Neural progenitor cell (in vitro differentiated cells): Measurements from ENCODE around the gene SLBP. TPM values are rescaled to one million over a fixed set of nuclear protein-coding genes. Genes with fewer than 3 reads are reported as not detected.
A peak's percentile ranks its signal among the peaks of the same experiment; 100 is the strongest.

Experiments used
- DNase-seq: peaks from one replicate; pipeline ENCODE4 v3.0.0-alpha.2; 2016; ENCODE audit warnings: low spot score
- H2AFZ ChIP-seq: fragments of 200-600 bp; sonication (generic); replicated peaks from 2 replicates; pipeline ENCODE4 v1.6.1; 2016; ENCODE audit warnings: antibody characterized with exemption
- H3F3A ChIP-seq: fragments of 200-600 bp; sonication (generic); 2 replicates; pipeline ENCODE4 v1.6.1; 2016; ENCODE audit warnings: antibody characterized with exemption, low read depth
- H3K27ac ChIP-seq: fragments of 200-600 bp; sonication (generic); 2 replicates; pipeline ENCODE4 v1.5.1; 2016; ENCODE audit warnings: mild to moderate bottlenecking
- H3K27me3 ChIP-seq: fragments of 200-600 bp; sonication (generic); 2 replicates; pipeline ENCODE4 v1.6.1; 2016; ENCODE audit warnings: mild to moderate bottlenecking, moderate library complexity
- H3K36me3 ChIP-seq: fragments of 200-600 bp; sonication (generic); 2 replicates; pipeline ENCODE4 v1.5.1; 2016
- H3K4me1 ChIP-seq: fragments of 200-600 bp; sonication (generic); 2 replicates; pipeline ENCODE4 v1.6.1; 2016; ENCODE audit warnings: mixed run types
- H3K4me2 ChIP-seq: fragments of 200-600 bp; sonication (generic); 2 replicates; pipeline ENCODE4 v1.6.1; 2016
- H3K4me3 ChIP-seq: fragments of 200-600 bp; sonication (generic); 2 replicates; pipeline ENCODE4 v1.5.1; 2016
- H3K79me2 ChIP-seq: fragments of 200-600 bp; sonication (generic); 2 replicates; pipeline ENCODE4 v1.6.1; 2016; ENCODE audit warnings: low read depth
- H3K9ac ChIP-seq: fragments of 200-600 bp; sonication (generic); 2 replicates; pipeline ENCODE4 v1.6.1; 2016
- H3K9me3 ChIP-seq: fragments of 200-600 bp; sonication (generic); 2 replicates; pipeline ENCODE4 v1.5.1; 2016; ENCODE audit warnings: low read depth
- H4K20me1 ChIP-seq: fragments of 200-600 bp; sonication (generic); 2 replicates; pipeline ENCODE4 v1.6.1; 2016; ENCODE audit warnings: low read depth
- H3K27ac Mint-ChIP-seq: 3 replicates; pipeline ENCODE4 v1.8.0; 2021; ENCODE audit warnings: mixed read lengths
- H3K27me3 Mint-ChIP-seq: 2 replicates; pipeline ENCODE4 v1.8.0; 2022; ENCODE audit warnings: low read depth, mild to moderate bottlenecking, inconsistent platforms, moderate library complexity, mixed read lengths; ENCODE audit not compliant: insufficient read depth
- H3K36me3 Mint-ChIP-seq: 3 replicates; pipeline ENCODE4 v1.8.0; 2021; ENCODE audit warnings: mixed read lengths
- H3K4me1 Mint-ChIP-seq: 3 replicates; pipeline ENCODE4 v1.8.0; 2021; ENCODE audit warnings: mixed read lengths
- H3K4me3 Mint-ChIP-seq: 3 replicates; pipeline ENCODE4 v1.8.0; 2021; ENCODE audit warnings: mild to moderate bottlenecking, moderate library complexity, mixed read lengths
- H3K9me3 Mint-ChIP-seq: 3 replicates; pipeline ENCODE4 v1.8.0; 2020; ENCODE audit warnings: mixed read lengths
- EZH2 ChIP-seq: fragments of 200-600 bp; sonication (generic); IDR thresholded peaks from 2 replicates; pipeline ENCODE4 v1.6.1; 2017; ENCODE audit warnings: antibody characterized with exemption, mild to moderate bottlenecking, moderate library complexity
- EZH2phosphoT487 ChIP-seq: fragments of 200-600 bp; sonication (generic); IDR thresholded peaks from 2 replicates; pipeline ENCODE4 v1.6.1; 2017; ENCODE audit warnings: antibody characterized with exemption
- small RNA-seq: library from RNA; depleted of rRNA; stranded (forward); fragments of <200 nt; gene quantifications from one replicate; pipeline ENCODE3, GENCODE V24; 2015
- total RNA-seq: library from RNA; depleted of rRNA; stranded (reverse); fragments of >200 nt; gene quantifications from 2 replicates; pipeline ENCODE4 v1.2.3, GENCODE V29; 2015; ENCODE audit warnings: low replicate concordance
- TF ChIP-seq, protein P1 (sequence below): fragments of 200-600 bp; sonication (generic); IDR thresholded peaks from 2 replicates; pipeline ENCODE4 v1.5.1; 2017; ENCODE audit warnings: antibody characterized with exemption, mild to moderate bottlenecking

The SLBP gene
- total RNA-seq, 1 donor from 2014 or later: 119 TPM

DNA sequence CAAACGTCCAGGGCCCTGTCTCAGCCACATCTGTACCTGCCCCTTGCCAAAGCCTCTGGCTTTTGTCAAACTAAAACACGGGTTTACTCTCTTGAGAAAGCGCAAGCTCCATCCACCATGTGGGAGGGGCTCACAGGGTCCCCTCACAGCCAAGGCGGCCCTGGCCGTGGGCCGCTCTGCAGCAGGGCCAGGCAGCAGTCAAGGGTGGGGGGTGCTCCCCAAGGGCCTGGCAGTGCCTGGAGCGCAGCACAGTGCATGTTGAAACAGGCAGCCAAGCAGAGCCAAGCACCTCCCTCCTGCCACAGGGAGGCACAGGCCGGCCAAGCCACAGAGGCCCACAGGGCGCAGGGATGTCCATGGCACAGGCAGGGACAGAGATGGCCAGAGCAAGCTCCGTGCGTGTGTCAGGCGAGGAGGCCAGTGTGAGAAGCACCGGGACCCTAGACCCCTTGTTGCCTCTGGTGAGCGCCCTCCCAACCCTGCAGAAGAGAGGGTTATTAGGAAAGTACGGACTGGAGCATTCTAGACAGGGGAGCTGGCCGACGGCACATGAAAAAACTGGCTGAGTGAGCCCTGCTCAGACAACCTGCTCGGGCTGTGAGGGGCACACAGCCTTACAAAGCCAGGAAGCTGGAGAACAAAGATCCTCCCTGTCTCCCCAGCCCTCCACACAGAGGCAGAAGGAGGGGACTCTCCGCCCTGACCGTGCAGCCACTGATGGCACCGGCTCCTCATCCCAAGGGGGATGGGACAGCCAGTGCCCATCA is 67.0 kb downstream of the SLBP start:
- Histone ChIP-seq H3K79me2 (no peaks in the 10 kb centered on the region), H4K20me1 (no peaks in the 10 kb centered on the region), H3K9ac (no peak overlapping the region), H2AFZ (peak overlapping the region; percentile 81), H3K4me1 (peaks cover 11% of the 10 kb centered on the region), H3K27me3 (no peaks in the 10 kb centered on the region), H3K9me3 (no peaks in the 10 kb centered on the region), H3K36me3 (no peaks in the 10 kb centered on the region), H3K4me2 (peak overlapping the region; percentile 49), H3F3A (no peaks in the 10 kb centered on the region), H3K4me3 (peak overlapping the region; percentile 8), H3K27ac (no peak overlapping the region)
- Mint-ChIP-seq H3K4me1 (peaks cover 17% of the 10 kb centered on the region), H3K27ac (no peak overlapping the region), H3K27me3 (peaks cover 3% of the 10 kb centered on the region), H3K9me3 (no peaks in the 10 kb centered on the region), H3K4me3 (no peak overlapping the region), H3K36me3 (no peaks in the 10 kb centered on the region)
- no peak for TF ChIP-seq EZH2
- TF ChIP-seq EZH2phosphoT487: no peak
- TF ChIP-seq, protein P1, sequence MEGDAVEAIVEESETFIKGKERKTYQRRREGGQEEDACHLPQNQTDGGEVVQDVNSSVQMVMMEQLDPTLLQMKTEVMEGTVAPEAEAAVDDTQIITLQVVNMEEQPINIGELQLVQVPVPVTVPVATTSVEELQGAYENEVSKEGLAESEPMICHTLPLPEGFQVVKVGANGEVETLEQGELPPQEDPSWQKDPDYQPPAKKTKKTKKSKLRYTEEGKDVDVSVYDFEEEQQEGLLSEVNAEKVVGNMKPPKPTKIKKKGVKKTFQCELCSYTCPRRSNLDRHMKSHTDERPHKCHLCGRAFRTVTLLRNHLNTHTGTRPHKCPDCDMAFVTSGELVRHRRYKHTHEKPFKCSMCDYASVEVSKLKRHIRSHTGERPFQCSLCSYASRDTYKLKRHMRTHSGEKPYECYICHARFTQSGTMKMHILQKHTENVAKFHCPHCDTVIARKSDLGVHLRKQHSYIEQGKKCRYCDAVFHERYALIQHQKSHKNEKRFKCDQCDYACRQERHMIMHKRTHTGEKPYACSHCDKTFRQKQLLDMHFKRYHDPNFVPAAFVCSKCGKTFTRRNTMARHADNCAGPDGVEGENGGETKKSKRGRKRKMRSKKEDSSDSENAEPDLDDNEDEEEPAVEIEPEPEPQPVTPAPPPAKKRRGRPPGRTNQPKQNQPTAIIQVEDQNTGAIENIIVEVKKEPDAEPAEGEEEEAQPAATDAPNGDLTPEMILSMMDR: no peak
- DNase-seq: peak; percentile 50

DNA sequence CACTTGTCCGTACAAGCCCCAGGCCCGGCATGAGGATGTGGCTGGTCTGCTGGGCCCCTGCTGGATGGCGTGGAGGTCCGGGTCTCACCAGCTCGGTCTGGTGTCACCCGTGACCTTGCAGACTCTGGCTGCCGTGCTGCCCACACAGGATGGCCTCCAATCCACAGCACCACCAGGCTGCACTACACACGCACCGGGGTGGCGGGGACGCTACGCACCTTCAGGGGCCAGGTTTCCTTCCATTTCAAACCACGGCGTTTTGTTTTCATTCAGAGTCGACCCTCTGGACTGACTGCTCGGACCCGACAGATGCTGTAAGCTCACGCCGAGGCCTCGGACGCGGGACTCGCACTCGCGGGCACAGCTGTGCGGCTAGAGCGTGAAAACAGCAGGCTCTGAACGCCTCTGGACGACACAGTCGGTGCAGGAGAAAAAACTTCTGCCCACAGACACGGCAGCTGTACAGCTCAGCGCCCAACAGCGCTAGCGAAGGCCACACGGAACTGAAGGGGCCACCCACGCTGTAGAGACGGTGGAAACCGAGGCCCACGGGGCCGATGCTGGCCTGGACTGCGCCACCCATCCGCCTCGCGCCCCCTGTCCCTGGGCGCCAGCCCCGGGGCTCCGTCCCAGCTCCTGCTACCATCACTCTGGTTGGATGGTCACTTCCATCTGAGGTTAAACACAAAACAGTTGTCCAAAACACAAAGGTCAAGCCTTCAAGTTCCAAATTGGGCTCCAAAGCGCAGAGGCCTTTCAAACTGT is 68.0 kb downstream of the SLBP start:
- no peaks in the 10 kb centered on the region for H3K9me3 ChIP-seq

More for the DNA sequence above, 68.0 kb downstream of the SLBP start:
- Histone ChIP-seq H2AFZ (no peak overlapping the region), H3F3A (no peaks in the 10 kb centered on the region), H3K27ac (no peak overlapping the region), H3K4me3 (no peak overlapping the region), H3K27me3 (no peaks in the 10 kb centered on the region), H3K9ac (no peak overlapping the region), H3K4me1 (peaks cover 11% of the 10 kb centered on the region), H4K20me1 (no peaks in the 10 kb centered on the region), H3K4me2 (peak overlapping the region; percentile 49), H3K79me2 (no peaks in the 10 kb centered on the region), H3K36me3 (no peaks in the 10 kb centered on the region)
- Mint-ChIP-seq H3K27me3 (peaks cover 2% of the 10 kb centered on the region), H3K4me1 (peaks cover 20% of the 10 kb centered on the region), H3K36me3 (no peaks in the 10 kb centered on the region), H3K9me3 (no peaks in the 10 kb centered on the region), H3K27ac (no peak overlapping the region), H3K4me3 (no peak overlapping the region)
- TF ChIP-seq, protein P1: no peak
- TF ChIP-seq EZH2phosphoT487 (no peak), EZH2 (no peak)
- no peak for DNase-seq

Small RNA genes lying within 50 kb of the gene (small RNA-seq; reads per million reads assigned to genes)
- gene RF00019: not detected

Other genes with a start within 250 kb of the SLBP start
- 3.2 and 10.3 TPM in 2 replicates for gene FAM53A, start 28.0 kb downstream of the SLBP start, total RNA-seq
- 14.1 and 55.4 TPM in 2 replicates for gene TMEM129, start 9.0 kb upstream of the SLBP start, total RNA-seq
- 68.4 and 115 TPM in 2 replicates for gene TACC3, start 9.2 kb upstream of the SLBP start, total RNA-seq
- 4.8 and 17.0 TPM in 2 replicates for gene FGFR3, start 81.0 kb upstream of the SLBP start, total RNA-seq
- gene LETM1, start 143.8 kb upstream of the SLBP start, total RNA-seq: 16.9 and 34.8 TPM in 2 replicates
- gene NSD2, start 159.1 kb upstream of the SLBP start, total RNA-seq: 165 and 176 TPM in 2 replicates